ENCODE data around the gene INHBA.

DNA sequence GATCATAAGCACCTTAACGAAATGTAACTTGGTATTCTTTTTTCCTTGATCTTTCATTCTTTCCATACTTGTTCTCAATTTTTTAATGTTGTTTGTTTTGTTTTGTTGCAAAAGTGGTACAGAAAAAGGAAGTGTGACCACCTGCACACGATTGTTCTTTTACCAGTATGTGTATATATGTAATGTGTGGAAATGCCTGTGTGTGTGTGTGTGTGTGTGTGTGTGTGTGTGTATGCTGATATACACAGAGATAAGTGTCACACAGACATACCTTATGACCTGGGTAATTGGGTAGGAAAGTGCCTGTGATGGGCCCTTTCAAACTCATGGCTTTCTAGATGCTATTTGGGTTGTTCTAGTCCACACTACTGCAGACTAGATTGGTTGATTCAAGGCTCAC is 14.0 kb downstream of the INHBA start:
- TF ChIP-seq EZH2 (IDR thresholded peaks at IDR 0.05; ENCODE audit: borderline replicate concordance, low read length): no peak
- TF ChIP-seq, protein P1, sequence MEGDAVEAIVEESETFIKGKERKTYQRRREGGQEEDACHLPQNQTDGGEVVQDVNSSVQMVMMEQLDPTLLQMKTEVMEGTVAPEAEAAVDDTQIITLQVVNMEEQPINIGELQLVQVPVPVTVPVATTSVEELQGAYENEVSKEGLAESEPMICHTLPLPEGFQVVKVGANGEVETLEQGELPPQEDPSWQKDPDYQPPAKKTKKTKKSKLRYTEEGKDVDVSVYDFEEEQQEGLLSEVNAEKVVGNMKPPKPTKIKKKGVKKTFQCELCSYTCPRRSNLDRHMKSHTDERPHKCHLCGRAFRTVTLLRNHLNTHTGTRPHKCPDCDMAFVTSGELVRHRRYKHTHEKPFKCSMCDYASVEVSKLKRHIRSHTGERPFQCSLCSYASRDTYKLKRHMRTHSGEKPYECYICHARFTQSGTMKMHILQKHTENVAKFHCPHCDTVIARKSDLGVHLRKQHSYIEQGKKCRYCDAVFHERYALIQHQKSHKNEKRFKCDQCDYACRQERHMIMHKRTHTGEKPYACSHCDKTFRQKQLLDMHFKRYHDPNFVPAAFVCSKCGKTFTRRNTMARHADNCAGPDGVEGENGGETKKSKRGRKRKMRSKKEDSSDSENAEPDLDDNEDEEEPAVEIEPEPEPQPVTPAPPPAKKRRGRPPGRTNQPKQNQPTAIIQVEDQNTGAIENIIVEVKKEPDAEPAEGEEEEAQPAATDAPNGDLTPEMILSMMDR (IDR thresholded peaks at IDR 0.05; ENCODE audit: low read length): no peak
